ENCODE data around the gene MYO5A. TPM values are rescaled to one million over a fixed set of nuclear protein-coding genes. Genes with fewer than 3 reads are reported as not detected.

Gene MYO5A
- total and polyA plus RNA-seq, 8 donors: 2.4 to 11.9 (median 8.1) TPM

- intact Hi-C loops (cut with DNase I): no loop called here
- H3K27ac ChIP-seq: peak overlapping the region in 2 of 4 donors; percentile 14 to 46
Measured at GRCh38 chr15:52308446-52309153, 220.1 kb downstream of the MYO5A start.

GRCh38 chr15:52307847-52308246 is 220.8 kb downstream of the MYO5A start:
- H3K27ac ChIP-seq: no peak overlapping the region
- DNase-seq (no peak), FAIRE-seq (no peak), ATAC-seq (no peak)
- no peak for TF ChIP-seq CTCF (IDR thresholded peaks at IDR 0.05)
- 85 to 89% methylated on average over 4 of the region's 4 CpGs for WGBS, 2 donors
- no peaks in the 10 kb centered on the region for H3K9me3 ChIP-seq
- H3K4me1 ChIP-seq: peaks cover 3 to 19% (median 16%) of the 10 kb centered on the region in 3 donors
- intact Hi-C loops (cut with DNase I): no loop called here
- H3K27me3 ChIP-seq: no peaks in the 10 kb centered on the region
- no peaks in the 10 kb centered on the region for H3K36me3 ChIP-seq
- H3K4me3 ChIP-seq: no peak overlapping the region

More at GRCh38 chr15:52308446-52309153, 220.1 kb downstream of the MYO5A start:
- TF ChIP-seq CTCF (IDR thresholded peaks at IDR 0.05): no peak
- ATAC-seq (peak; percentile 44 to 69 (median 58)), FAIRE-seq (no peak), DNase-seq (no peak)
- H3K9me3 ChIP-seq: no peaks in the 10 kb centered on the region
- H3K4me1 ChIP-seq: peaks cover 3 to 19% (median 16%) of the 10 kb centered on the region in 3 donors
- H3K27me3 ChIP-seq: no peaks in the 10 kb centered on the region
- peak overlapping the region in 1 of 4 donors; percentile 14 for H3K4me3 ChIP-seq
- H3K36me3 ChIP-seq: peaks cover 0 to 6% (median 0%) of the 10 kb centered on the region in 3 donors
- WGBS, 2 donors: 46 to 51% methylated on average over 8 of the region's 8 CpGs

GRCh38 chr15:52306270-52306669 is 222.4 kb downstream of the MYO5A start:
- H3K27me3 ChIP-seq: no peaks in the 10 kb centered on the region
- FAIRE-seq (no peak), ATAC-seq (no peak), DNase-seq (no peak)
- WGBS, 2 donors: 50 to 99% methylated on average over 1 of the region's 1 CpG
- no peak for TF ChIP-seq CTCF (IDR thresholded peaks at IDR 0.05)
- H3K4me3 ChIP-seq: no peak overlapping the region
- no peaks in the 10 kb centered on the region for H3K9me3 ChIP-seq
- no peak overlapping the region for H3K27ac ChIP-seq
- H3K36me3 ChIP-seq: no peaks in the 10 kb centered on the region
- intact Hi-C loops (cut with DNase I): no loop called here
- H3K4me1 ChIP-seq: peaks cover 3 to 19% (median 16%) of the 10 kb centered on the region in 3 donors

GRCh38 chr15:52303093-52303772 is 225.4 kb downstream of the MYO5A start:
- WGBS, 2 donors: 85 to 86% methylated on average over 3 of the region's 3 CpGs
- H3K27me3 ChIP-seq: no peaks in the 10 kb centered on the region
- H3K9me3 ChIP-seq: no peaks in the 10 kb centered on the region
- ATAC-seq (no peak), DNase-seq (no peak), FAIRE-seq (no peak)
- TF ChIP-seq CTCF (IDR thresholded peaks at IDR 0.05): no peak
- intact Hi-C loops (cut with DNase I): no loop called here
- no peak overlapping the region for H3K4me3 ChIP-seq
- H3K36me3 ChIP-seq: no peaks in the 10 kb centered on the region
- peaks cover 2 to 11% (median 6%) of the 10 kb centered on the region in 3 donors for H3K4me1 ChIP-seq
- no peak overlapping the region for H3K27ac ChIP-seq
